KMS-11 (cell line): ENCODE data around the gene ATP5MK.

Experiments used
- H2AFZ ChIP-seq: fragments of 200-600 bp; sonication (generic); 2 replicates; pipeline ENCODE4 v1.6.1; 2016; ENCODE audit warnings: antibody characterized with exemption, mixed run types, low read depth
- H3K27ac ChIP-seq: fragments of 200-600 bp; sonication (generic); 2 replicates; pipeline ENCODE4 v1.6.1; 2016; ENCODE audit warnings: mild to moderate bottlenecking, mixed run types
- H3K27me3 ChIP-seq: fragments of 200-600 bp; sonication (generic); 2 replicates; pipeline ENCODE4 v1.6.1; 2017; ENCODE audit warnings: mild to moderate bottlenecking, low read depth, mixed run types, moderate library complexity; ENCODE audit not compliant: insufficient read depth
- H3K36me3 ChIP-seq: fragments of 200-600 bp; sonication (generic); 2 replicates; pipeline ENCODE4 v1.6.1; 2017; ENCODE audit warnings: mild to moderate bottlenecking, mixed run types; ENCODE audit not compliant: insufficient read depth
- H3K4me1 ChIP-seq: fragments of 200-600 bp; sonication (generic); 2 replicates; pipeline ENCODE4 v1.6.1; 2016; ENCODE audit warnings: mild to moderate bottlenecking, low read depth, mixed run types; ENCODE audit not compliant: poor library complexity, severe bottlenecking
- H3K4me2 ChIP-seq: fragments of 200-600 bp; sonication (generic); 2 replicates; pipeline ENCODE4 v1.7.0; 2016; ENCODE audit warnings: mild to moderate bottlenecking, mixed run types
- H3K4me3 ChIP-seq: fragments of 200-600 bp; sonication (generic); IDR thresholded peaks from 2 replicates; pipeline ENCODE4 v1.6.1; 2017; ENCODE audit warnings: low read depth, low read length, mixed read lengths; ENCODE audit not compliant: insufficient read depth
- H3K79me2 ChIP-seq: fragments of 200-600 bp; sonication (generic); 2 replicates; pipeline ENCODE4 v1.6.1; 2016; ENCODE audit warnings: low read depth, mixed run types; ENCODE audit not compliant: insufficient read depth
- H3K9ac ChIP-seq: fragments of 200-600 bp; sonication (generic); 2 replicates; pipeline ENCODE4 v1.6.1; 2016; ENCODE audit warnings: mild to moderate bottlenecking, mixed run types
- H4K20me1 ChIP-seq: fragments of 200-600 bp; sonication (generic); 2 replicates; pipeline ENCODE4 v1.6.1; 2016; ENCODE audit warnings: mild to moderate bottlenecking, mixed run types; ENCODE audit not compliant: insufficient read depth
- TF ChIP-seq, protein P1 (sequence below): fragments of 200-600 bp; sonication (generic); conservative IDR thresholded peaks from 2 replicates; pipeline ENCODE4 v1.6.1; 2017; ENCODE audit warnings: low read depth, mild to moderate bottlenecking, antibody characterized with exemption, low read length, moderate library complexity, mixed read lengths

The ATP5MK gene, protein sequence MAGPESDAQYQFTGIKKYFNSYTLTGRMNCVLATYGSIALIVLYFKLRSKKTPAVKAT

DNA sequence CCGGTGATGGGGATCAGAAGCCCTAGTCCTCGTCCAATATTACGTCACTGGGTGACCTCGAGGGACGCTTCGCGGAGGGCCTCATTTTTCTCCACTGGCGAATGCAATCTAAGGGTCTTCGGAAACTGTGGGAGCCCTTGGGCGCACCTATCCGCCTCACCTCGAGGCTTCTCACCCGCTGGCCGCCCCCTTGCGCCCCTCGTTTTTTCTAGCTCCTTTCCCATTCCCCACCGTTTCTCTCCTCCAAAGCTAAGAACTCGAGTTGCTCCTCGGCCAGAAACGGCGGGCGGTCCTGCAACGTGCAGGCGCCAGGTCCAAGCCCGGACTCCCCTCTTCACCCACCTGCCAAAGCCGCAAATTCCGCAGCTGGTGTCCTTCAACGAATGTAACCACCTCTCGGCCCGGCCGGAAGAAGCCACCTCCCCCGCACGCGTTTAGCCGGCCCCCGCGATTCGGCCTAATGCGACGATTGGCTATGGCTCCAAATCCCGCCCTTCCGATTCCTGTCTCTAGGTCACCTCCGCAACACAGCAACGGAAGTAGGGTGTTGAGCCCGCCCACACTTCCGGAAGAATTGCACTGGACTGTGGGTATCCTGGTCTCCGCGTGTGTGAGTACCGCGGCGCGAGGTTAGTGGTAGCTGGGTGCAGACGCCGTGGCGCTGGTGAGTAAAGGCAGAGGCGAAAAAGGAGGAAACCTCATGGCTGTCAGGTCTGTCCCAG is at the start of gene ATP5MK, which contains the start of gene PDCD11:
Gene ATP5MK (minus strand): TSS at position 409 of the 722 bp plus-strand sequence. CDS start 4,018 bp downstream, outside the sequence.
Gene PDCD11 (plus strand): TSS at position 560 of the 722 bp plus-strand sequence. CDS start 1,801 bp downstream, outside the sequence.
- peak within 1 kb of the TSS; percentile 68 for H3K27ac ChIP-seq
- peak within 1 kb of the TSS; percentile 94 for H3K4me2 ChIP-seq
- no peaks in the 10 kb centered on the region for H3K27me3 ChIP-seq
- peaks cover 68% of the 10 kb centered on the region for H3K79me2 ChIP-seq
- TF ChIP-seq, protein P1, sequence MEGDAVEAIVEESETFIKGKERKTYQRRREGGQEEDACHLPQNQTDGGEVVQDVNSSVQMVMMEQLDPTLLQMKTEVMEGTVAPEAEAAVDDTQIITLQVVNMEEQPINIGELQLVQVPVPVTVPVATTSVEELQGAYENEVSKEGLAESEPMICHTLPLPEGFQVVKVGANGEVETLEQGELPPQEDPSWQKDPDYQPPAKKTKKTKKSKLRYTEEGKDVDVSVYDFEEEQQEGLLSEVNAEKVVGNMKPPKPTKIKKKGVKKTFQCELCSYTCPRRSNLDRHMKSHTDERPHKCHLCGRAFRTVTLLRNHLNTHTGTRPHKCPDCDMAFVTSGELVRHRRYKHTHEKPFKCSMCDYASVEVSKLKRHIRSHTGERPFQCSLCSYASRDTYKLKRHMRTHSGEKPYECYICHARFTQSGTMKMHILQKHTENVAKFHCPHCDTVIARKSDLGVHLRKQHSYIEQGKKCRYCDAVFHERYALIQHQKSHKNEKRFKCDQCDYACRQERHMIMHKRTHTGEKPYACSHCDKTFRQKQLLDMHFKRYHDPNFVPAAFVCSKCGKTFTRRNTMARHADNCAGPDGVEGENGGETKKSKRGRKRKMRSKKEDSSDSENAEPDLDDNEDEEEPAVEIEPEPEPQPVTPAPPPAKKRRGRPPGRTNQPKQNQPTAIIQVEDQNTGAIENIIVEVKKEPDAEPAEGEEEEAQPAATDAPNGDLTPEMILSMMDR: no peak
- H3K4me3 ChIP-seq: no peak within 1 kb of the TSS
- peak within 1 kb of the TSS; percentile 81 for H3K9ac ChIP-seq
- H4K20me1 ChIP-seq: no peaks in the 10 kb centered on the region
- H2AFZ ChIP-seq: peak within 1 kb of the TSS; percentile 66
- H3K36me3 ChIP-seq: no peaks in the 10 kb centered on the region; the same call in 1 of the 2 replicates
- H3K4me1 ChIP-seq: peaks cover 42% of the 10 kb centered on the region

DNA sequence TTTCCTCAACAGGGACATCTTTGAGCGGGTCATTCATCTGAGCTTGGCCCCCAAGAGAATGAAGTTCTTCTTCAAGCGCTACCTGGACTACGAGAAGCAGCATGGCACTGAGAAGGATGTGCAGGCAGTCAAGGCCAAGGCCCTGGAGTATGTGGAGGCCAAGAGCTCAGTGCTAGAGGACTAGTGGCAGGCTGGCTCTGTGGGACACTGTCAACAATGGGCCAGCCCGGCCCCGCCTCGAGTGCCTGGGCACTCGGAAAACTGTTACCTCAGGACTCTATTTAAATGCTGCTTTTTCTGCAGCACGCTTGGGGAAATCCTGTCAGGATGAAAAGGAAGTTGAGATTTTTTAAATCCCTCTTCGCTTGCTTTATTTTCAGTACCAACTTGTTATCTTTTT is 49.1 kb upstream of the ATP5MK start:
- Histone ChIP-seq H3K4me2 (no peak overlapping the region), H3K27ac (no peak overlapping the region), H4K20me1 (no peaks in the 10 kb centered on the region), H2AFZ (no peak overlapping the region), H3K27me3 (no peaks in the 10 kb centered on the region), H3K36me3 (peaks cover 9% of the 10 kb centered on the region; the same call in 1 of the 2 replicates), H3K9ac (no peak overlapping the region), H3K79me2 (no peaks in the 10 kb centered on the region), H3K4me1 (peaks cover 6% of the 10 kb centered on the region), H3K4me3 (no peak overlapping the region)
- TF ChIP-seq, protein P1: no peak

DNA sequence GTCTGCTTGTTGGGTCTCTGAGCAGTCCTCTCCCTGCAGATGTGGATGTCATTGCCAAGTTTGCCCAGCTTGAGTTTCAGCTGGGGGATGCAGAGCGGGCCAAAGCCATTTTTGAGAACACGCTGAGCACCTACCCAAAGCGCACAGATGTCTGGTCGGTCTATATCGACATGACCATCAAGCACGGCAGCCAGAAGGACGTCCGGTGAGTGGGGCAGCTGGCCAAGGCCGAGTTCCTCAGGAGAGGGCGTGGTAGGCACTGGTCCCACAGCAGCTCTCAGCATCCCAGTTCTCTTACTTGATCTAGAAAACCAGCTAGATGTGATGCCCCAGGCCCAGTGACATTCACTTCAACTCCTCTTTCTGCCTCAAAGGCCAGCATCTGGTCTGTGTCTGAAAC is 48.2 kb upstream of the ATP5MK start:
- Histone ChIP-seq H3K4me1 (peaks cover 6% of the 10 kb centered on the region), H3K79me2 (no peaks in the 10 kb centered on the region), H3K4me3 (no peak overlapping the region), H3K4me2 (no peak overlapping the region), H3K36me3 (peaks cover 9% of the 10 kb centered on the region; the same call in 1 of the 2 replicates), H3K9ac (no peak overlapping the region), H4K20me1 (no peaks in the 10 kb centered on the region), H2AFZ (no peak overlapping the region), H3K27me3 (no peaks in the 10 kb centered on the region), H3K27ac (no peak overlapping the region)
- TF ChIP-seq, protein P1: no peak

DNA sequence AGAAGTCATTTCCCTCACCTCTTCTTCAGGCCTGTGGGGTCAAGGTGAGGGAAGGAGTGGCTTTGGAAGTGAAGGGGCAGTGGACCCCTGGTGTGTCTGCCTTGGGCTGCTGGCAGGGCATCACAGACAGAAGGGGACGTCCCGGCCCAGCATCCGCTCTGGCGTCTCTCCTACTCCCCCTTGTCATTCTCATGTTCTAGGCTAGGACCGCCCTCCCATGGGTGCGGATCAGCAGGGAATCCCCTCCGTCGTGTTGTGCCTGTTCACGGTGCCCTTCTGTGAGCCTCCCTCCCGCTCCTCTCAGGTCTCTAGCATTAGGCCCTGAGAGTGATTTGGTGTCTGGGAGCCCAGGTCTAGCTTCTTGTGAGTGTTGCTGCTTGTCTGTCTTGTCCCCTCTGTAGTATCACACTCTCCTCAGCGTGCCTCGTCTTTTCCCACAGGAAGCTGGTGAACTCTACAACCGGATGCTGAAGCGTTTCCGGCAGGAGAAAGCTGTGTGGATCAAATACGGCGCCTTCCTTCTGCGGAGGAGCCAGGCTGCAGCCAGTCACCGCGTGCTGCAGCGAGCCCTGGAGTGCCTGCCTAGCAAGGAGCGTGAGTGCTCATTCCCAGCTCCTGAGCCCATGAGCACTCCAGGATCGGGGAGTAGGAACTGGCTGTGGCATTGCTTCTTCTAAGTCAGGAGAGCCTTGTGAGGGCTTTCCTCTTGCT is 47.4 kb upstream of the ATP5MK start:
- H3K27ac ChIP-seq: no peak overlapping the region
- no peaks in the 10 kb centered on the region for H4K20me1 ChIP-seq
- TF ChIP-seq, protein P1: no peak
- peaks cover 9% of the 10 kb centered on the region; the same call in 1 of the 2 replicates for H3K36me3 ChIP-seq
- no peak overlapping the region for H3K9ac ChIP-seq
- no peaks in the 10 kb centered on the region for H3K27me3 ChIP-seq
- H3K79me2 ChIP-seq: no peaks in the 10 kb centered on the region
- H3K4me3 ChIP-seq: no peak overlapping the region
- H3K4me2 ChIP-seq: no peak overlapping the region
- H2AFZ ChIP-seq: no peak overlapping the region
- H3K4me1 ChIP-seq: peaks cover 6% of the 10 kb centered on the region
